ENCODE measurements around the gene DKK3.

DKK3 gene

DNA sequence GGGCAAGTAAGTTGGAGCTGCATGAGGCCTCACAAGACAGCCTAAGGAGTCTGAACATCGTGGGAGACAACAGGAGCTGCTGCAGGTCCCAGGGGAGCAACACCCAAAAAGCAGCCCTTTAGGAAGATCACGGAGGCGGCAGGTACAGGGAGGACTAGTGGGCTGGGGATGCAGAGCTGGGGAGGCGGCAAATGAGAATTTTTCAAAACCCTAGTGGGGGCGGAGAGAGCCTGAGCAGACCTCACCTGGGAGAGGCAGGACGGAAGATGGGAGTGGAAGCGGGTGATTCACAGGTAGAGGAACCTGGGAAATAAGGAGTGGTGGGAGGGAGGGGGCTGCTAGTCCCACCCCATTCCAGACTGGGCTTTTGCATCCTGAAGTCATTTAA lies 42.1 kb downstream of the DKK3 start:
- no peak for DNase-seq

DNA sequence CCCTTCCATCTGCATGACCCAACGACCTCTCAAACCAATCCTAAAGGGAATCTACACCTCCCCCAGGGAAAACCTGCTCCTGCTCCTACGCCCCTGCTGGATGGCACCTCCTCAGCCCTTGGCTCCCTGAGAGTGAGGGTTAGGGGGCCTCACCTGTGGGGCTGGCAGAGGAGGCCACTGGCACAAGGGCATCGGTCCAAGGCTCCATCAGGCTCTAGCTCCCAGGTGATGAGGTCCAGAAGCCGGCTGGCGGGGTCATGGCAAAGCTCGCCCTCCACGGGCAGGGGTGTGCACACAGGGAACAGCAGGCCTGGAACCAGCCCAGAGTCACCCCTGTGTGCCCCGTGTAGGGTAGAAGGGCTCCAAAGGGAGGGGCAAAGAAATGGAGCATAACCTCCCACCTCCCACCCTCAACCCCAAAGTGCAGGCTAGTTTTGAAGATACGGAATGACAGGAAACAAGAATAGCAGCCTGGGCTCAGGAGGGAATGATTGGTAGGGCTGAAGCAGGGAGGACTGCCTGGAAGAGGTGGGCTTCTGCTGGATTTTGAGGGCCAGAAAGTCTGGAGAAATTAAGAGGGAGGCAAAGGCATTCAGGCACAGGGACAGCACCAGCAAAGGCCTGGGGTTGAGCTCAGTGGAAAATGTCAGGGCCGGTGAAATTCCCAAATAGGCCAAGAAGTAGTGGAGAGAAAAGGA lies 42.6 kb downstream of the DKK3 start:
- DNase-seq: no peak

- no peak for DNase-seq
Observed at GRCh38 chr11:11965192-11965591, 43.2 kb downstream of the DKK3 start.

DNA sequence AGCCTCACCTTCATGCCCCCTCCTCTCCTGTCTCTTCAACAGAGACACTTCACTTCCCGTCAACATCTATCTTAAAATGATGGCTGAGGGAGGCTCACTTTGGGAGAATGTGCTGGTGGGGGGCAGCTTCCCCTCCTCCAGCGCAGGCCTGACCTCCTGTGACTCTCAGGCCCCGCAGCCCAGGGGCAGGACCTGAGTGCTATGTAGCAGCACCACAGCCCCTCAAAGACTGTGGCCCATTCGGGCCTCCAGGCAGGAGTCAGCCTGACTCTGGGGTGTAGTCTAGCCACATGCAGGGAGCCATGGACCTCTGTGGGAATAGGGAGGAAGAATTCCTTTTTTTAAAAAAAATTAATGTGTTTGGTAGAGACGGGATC lies 43.7 kb downstream of the DKK3 start:
- DNase-seq: no peak

DNA sequence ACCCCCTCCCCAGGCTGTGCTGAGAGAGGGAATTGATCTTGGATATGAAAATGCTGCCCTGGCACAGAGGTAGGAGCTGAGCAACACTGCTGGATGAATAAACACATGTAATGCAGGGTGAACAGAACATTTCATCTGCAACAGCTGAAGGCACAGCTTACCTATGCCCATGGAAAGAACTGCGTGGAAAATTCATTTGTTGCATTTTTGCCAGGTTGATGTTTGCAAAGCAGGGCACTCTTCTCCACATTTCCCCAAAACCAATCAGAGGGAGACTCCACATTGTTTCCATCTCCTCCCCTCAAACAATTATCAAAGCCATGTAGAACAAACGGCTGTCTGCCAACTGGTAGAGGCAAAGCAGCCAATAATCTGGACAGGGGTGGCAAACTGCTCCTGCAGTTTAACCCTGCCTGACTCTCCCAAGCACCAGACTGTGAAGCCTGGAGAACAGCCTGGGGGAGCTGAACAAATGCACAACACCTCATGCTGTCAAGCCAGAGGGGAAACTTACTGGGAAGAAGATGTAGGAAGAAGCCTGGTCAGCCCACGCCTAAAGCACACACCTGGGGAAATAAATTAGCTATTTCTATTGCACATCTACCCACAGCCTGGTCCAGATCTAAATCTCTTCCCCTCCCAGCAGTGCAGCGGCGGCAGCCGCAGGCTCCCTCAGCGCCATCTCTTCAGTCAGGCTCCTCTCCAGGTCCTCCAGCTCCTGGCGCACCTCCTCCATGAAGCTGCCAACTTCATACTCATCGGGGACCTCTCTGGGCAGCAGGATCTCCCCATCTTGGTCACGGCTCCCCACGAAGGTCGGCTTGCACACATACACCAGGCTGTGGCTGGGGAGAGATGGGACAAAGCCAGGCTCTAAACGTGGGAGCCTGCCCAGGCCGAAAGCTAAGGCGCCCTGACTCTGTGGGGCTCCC lies 44.3 kb downstream of the DKK3 start:
- no peak for DNase-seq

DNA sequence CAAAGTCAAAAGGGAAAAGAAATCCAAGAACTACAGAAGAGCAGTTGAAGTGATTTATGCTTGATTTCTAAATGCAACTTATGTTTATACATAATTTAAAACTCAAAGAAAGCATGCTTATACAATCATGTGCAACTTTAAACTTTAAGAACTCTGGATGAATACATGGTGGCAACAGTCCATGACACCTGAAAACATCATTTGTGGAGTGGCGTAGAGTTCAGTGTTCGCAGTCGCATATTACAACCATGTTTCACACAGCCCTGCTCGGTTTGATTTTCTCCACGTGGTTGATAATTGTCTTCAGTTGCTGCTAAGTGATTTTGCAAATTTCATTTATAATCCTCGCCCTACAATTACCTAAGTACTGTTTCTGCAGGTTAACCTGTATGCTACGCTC lies 45.4 kb downstream of the DKK3 start:
- DNase-seq: no peak

DNA sequence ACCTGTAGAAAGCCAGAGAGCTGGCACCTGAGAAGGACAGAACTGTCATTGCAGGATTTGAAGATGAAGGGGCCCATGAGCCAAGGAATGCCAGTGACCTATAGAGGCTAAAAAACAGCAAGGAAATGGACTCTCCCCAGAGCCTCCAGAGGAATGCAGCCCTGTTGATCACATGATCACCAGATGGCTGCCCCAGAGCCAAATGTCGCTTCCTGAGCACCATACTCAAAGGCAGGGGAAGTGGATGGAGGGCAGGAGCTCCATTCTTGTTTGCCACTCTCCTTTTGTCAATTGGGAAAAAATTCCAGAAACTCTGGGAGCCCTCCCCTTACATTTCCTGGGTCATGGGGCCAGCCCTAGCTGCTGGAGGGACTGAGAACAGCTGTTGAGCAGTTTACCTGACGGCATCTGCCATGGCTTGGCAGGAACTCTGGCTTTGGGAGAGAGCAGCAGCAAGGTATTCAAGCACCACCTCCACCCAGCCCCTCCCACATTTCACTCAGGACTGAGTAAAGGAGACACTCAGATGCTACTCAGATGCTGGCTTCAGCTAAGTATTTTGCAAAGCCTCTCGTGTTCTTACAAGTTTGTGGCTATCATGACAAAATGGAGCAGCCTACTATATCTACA lies 46.9 kb downstream of the DKK3 start:
- DNase-seq: no peak

GRCh38 chr11:11960687-11961086 lies 47.7 kb downstream of the DKK3 start:
- DNase-seq: no peak

- DNase-seq: no peak
Observed at GRCh38 chr11:11959601-11960000, 48.8 kb downstream of the DKK3 start.

GRCh38 chr11:11958403-11959231 lies 49.8 kb downstream of the DKK3 start:
- no peak for DNase-seq

GRCh38 chr11:11956006-11956405 lies 52.4 kb downstream of the DKK3 start:
- no peak for DNase-seq

DNA sequence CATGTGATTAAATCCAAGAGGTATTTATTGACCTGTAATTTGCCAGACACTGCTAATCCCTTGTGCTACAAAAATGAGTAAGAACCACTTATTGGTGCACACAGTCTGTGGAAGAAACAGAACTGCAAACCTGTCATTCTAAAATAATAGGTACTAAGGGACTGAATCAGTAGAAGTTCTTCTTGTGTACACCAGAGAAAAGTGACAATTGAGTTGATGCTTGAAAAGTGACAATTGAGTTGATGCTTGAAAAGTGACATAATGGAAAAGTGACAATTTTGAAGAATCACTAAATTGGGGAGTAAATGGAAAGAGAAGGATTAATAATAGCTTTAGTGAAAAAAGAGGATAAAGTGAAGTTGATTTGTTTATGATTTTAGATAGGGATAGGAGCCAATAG lies 56.4 kb downstream of the DKK3 start:
- DNase-seq: no peak

- DNase-seq: no peak
Observed at GRCh38 chr11:11949482-11949881, 58.9 kb downstream of the DKK3 start.

- DNase-seq: no peak
Observed at GRCh38 chr11:11948242-11948947, 60.0 kb downstream of the DKK3 start.

GRCh38 chr11:11947825-11948224 lies 60.6 kb downstream of the DKK3 start:
- no peak for DNase-seq

DNA sequence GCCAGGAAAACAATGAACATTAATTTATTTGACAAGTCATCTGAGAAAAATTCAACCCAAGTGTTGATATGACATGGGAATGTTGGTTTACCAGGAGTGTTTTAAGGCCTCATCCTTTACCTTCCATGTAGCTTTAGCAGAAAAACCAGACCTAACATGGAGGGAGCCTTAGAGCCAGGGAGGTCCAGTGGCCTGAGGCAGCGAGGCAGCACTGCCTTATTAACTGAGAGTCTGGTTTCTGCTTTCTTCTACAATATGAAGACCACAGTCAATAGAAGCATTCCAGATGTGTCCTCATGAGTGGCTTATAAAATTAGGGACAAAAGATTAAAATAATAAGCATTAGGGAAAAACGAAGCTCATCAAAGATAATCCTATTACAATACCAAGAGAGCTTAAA lies 61.5 kb downstream of the DKK3 start:
- no peak for DNase-seq

GRCh38 chr11:11946180-11946579 lies 62.2 kb downstream of the DKK3 start:
- DNase-seq: no peak

DNA sequence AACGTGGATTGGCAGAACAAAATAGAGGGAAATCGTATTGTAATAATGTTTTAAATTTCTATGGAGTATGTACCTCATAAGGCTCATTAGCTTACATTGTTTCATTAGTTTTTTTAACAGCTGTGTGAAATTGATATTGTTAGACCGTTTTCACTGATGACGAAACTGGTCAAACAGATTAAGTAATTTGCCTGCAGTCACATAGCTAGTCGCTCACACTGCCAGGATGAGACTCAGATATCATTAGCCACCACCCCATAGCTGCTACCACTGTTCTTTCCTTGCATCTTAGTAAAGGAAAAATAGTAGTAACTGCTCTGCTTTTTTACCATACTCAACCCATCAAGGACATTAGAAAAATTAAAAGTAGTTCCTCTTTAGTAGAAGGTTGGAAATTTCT lies 64.0 kb downstream of the DKK3 start:
- peak; percentile 8 for DNase-seq

DNA sequence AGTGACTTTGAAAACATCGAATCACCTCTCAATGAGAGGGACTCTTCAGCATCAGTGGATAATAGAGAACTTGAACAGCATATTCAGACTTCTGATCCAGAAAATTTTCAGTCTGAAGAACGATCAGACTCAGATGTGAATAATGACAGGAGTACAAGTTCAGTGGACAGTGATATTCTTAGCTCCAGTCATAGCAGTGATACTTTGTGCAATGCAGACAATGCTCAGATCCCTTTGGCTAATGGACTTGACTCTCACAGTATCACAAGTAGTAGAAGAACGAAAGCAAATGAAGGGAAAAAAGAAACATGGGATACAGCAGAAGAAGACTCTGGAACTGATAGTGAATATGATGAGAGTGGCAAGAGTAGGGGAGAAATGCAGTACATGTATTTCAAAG lies 65.8 kb downstream of the DKK3 start:
- no peak for DNase-seq

DNA sequence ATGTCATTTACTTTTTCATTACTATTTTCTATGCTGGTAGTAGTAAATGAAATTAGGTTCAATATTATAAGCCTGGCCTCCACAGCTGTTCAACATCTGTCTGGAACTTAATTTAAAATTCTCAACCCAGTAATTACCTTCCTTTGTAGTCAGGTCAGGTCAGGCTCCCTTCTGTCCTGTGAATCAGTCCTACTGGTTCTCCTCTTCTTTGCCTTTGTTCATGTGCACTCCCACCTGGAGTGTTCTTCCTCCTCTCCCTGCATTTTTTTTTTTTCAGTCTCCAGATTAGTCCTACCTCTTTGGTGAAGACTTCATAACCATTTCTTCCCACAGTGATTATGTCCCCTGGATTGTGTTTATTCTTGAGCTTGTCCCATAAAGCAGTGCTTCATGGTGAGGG lies 67.9 kb downstream of the DKK3 start:
- DNase-seq: no peak

DNA sequence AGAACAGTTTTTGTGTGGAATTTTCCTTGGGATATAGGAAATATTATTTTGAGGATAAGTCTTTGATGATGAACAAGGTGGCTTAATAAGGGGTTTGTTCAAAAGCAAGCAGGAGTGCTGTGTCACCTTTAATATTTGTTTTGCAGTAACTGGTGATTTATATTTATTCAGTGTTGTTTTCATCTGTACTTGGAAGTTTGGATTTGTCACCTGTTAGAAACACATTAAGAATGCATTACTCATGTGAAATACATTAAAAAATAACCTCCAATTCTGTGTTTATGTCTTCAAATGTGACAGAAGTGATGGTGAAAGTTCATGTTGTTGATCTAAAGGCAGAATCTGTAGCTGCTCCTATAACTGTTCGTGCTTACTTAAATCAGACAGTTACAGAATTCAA lies 70.5 kb downstream of the DKK3 start:
- no peak for DNase-seq

- no peak for DNase-seq
Observed at GRCh38 chr11:11937433-11937832, 71.0 kb downstream of the DKK3 start.

Measured in hematopoietic multipotent progenitor cell treated with erythropoietin and hydrocortisone succinate and interleukin-3 and kit ligand, for 8 days (in vitro differentiated cells).